GM23248 (cell line): ENCODE measurements around the gene TEX36.

Source experiments
- EZH2 ChIP-seq: fragments of 200-600 bp; sonication (generic); IDR thresholded peaks from 2 replicates; pipeline ENCODE4 v1.6.1; 2018; ENCODE audit warnings: antibody characterized with exemption, mild to moderate bottlenecking; ENCODE audit not compliant: insufficient read depth, poor library complexity, severe bottlenecking
- EZH2phosphoT487 ChIP-seq: fragments of 200-600 bp; sonication (generic); IDR thresholded peaks from 2 replicates; pipeline ENCODE4 v1.6.1; 2018; ENCODE audit warnings: antibody characterized with exemption, moderate library complexity, mild to moderate bottlenecking, low read depth; ENCODE audit not compliant: insufficient read depth

- TF ChIP-seq EZH2 (no peak), EZH2phosphoT487 (no peak)
Measured at GRCh38 chr10:125661431-125661940, 21.5 kb downstream of the TEX36 start.
